HepG2 (cell line): ENCODE measurements around the gene THUMPD1. TPM values are rescaled to one million over a fixed set of nuclear protein-coding genes. Genes with fewer than 3 reads are reported as not detected.
A peak's percentile ranks its signal among the peaks of the same experiment; 100 is the strongest.

Source experiments
- CHCHD3 ChIP-seq: sonication (generic); formaldehyde crosslinking; IDR thresholded peaks from 2 replicates; pipeline ENCODE4 v1.8.0; 2022; ENCODE audit warnings: mild to moderate bottlenecking, missing genetic modification reagents, moderate library complexity
- HBP1 ChIP-seq: IDR thresholded peaks from 2 replicates; pipeline ENCODE4 v1.6.1; 2016; ENCODE audit warnings: low read depth, control low read depth
- NONO ChIP-seq, 2 experiments: fragments of 450-650 bp in 1 of 2; sonication (generic) in 1 of 2; formaldehyde crosslinking in 1 of 2; IDR thresholded peaks in 1 of 2; conservative IDR thresholded peaks in 1 of 2; 2 replicates each; pipeline versions ENCODE4 v1.6.1 to v1.8.0; 2017 to 2022; ENCODE audit warnings: mild to moderate bottlenecking in 1 of 2, missing genetic modification reagents in 1 of 2, moderate library complexity in 1 of 2
- RNF2 ChIP-seq: fragments of 450-650 bp; conservative IDR thresholded peaks from 2 replicates; pipeline ENCODE4 v1.6.1; 2016; ENCODE audit warnings: low read depth
- RXRA ChIP-seq: sonication (generic); formaldehyde crosslinking; IDR thresholded peaks from 2 replicates; pipeline ENCODE4 v1.5.1; 2020; ENCODE audit warnings: missing genetic modification reagents
- SAFB2 ChIP-seq: sonication (generic); formaldehyde crosslinking; IDR thresholded peaks from 2 replicates; pipeline ENCODE4 v1.5.1; 2020; ENCODE audit warnings: missing genetic modification reagents, low read depth, mild to moderate bottlenecking, borderline replicate concordance
- SNRNP70 ChIP-seq: fragments of 200-400 bp; formaldehyde crosslinking; IDR thresholded peaks from 2 replicates; pipeline ENCODE4 v1.6.1; 2017; ENCODE audit warnings: mild to moderate bottlenecking, low read depth, low read length, moderate library complexity
- TAF15 ChIP-seq: fragments of 200-400 bp; formaldehyde crosslinking; IDR thresholded peaks from one replicate; pipeline ENCODE4 v1.6.1; 2018; ENCODE audit warnings: mild to moderate bottlenecking, low read depth, low read length; ENCODE audit not compliant: poor library complexity, severe bottlenecking
- ZFYVE20 ChIP-seq: sonication (generic); formaldehyde crosslinking; IDR thresholded peaks from 2 replicates; pipeline ENCODE4 v1.8.0; 2023; ENCODE audit warnings: low read depth, mild to moderate bottlenecking, moderate library complexity, missing genetic modification reagents, borderline replicate concordance
- ZNF263 ChIP-seq: sonication (generic); formaldehyde crosslinking; IDR thresholded peaks from 2 replicates; pipeline ENCODE4 v1.4.0; 2020; ENCODE audit warnings: missing genetic modification reagents
- ZNF264 ChIP-seq: sonication (generic); formaldehyde crosslinking; IDR thresholded peaks from 2 replicates; pipeline ENCODE4 v1.4.0; 2020; ENCODE audit warnings: missing genetic modification reagents
- ZNF367 ChIP-seq: sonication (generic); formaldehyde crosslinking; IDR thresholded peaks from 2 replicates; pipeline ENCODE4 v1.4.0; 2020; ENCODE audit warnings: missing genetic modification reagents, borderline replicate concordance
- ZNF451 ChIP-seq: sonication (generic); formaldehyde crosslinking; IDR thresholded peaks from 2 replicates; pipeline ENCODE4 v1.5.0; 2020; ENCODE audit warnings: mild to moderate bottlenecking, missing genetic modification reagents
- ZNF7 ChIP-seq: IDR thresholded peaks from 2 replicates; pipeline ENCODE4 v1.6.1; 2016; ENCODE audit warnings: missing biosample characterization, missing genetic modification reagents
- ZNF710 ChIP-seq: sonication (generic); formaldehyde crosslinking; IDR thresholded peaks from 2 replicates; pipeline ENCODE4 v1.5.0; 2020; ENCODE audit warnings: mild to moderate bottlenecking, missing genetic modification reagents, borderline replicate concordance
- polyA plus RNA-seq, 8 experiments: library from polyadenylated mRNA; depleted of rRNA in 3 of 8; stranded (reverse) in 7 of 8; unstranded in 1 of 8; fragments of >200 nt; fragmentation: Illumina TruSeq in 4 of 8; extraction: Trizol in 4 of 8; gene quantifications; 2 replicates each; pipeline versions ENCODE4 v1.2.1 to v1.2.3, GENCODE V29; 2011 to 2016; ENCODE audit warnings: low read depth in 4 of 8, missing spikeins in 1 of 8, mixed read lengths in 1 of 8; ENCODE audit not compliant: insufficient read depth in 1 of 8
- total RNA-seq, 5 experiments: library from RNA; depleted of rRNA; stranded (reverse); fragments of >200 nt; fragmentation: Illumina TruSeq; extraction: Trizol; gene quantifications; 2 replicates each; pipeline ENCODE4 v1.2.3, GENCODE V29; 2016; ENCODE audit warnings: low read depth in 1 of 5
- TF ChIP-seq, protein P1 (sequence below): sonication (generic); formaldehyde crosslinking; IDR thresholded peaks from 2 replicates; pipeline ENCODE4 v1.8.1; 2023; ENCODE audit warnings: mild to moderate bottlenecking, missing genetic modification reagents
- TF ChIP-seq, protein P2 (sequence below): sonication (generic); formaldehyde crosslinking; IDR thresholded peaks from 2 replicates; pipeline ENCODE4 v1.8.0; 2022; ENCODE audit warnings: missing genetic modification reagents, mild to moderate bottlenecking, moderate library complexity, borderline replicate concordance
- TF ChIP-seq, protein P3 (sequence below): sonication (generic); formaldehyde crosslinking; IDR thresholded peaks from 2 replicates; pipeline ENCODE4 v1.4.0; 2020; ENCODE audit warnings: mild to moderate bottlenecking, missing genetic modification reagents

Gene THUMPD1
- total and polyA plus RNA-seq, 2 of the 13 experiments (the other 11 are each of a cell fraction or from before 2014, with no cell fraction given), result 22.7 to 69.1 TPM

- peak; percentile 95 for TF ChIP-seq ZNF264 (CRISPR knock-in tag)
- TF ChIP-seq ZNF367 (CRISPR knock-in tag), result peak; percentile 49; the same call in 1 of the 2 replicates
- TF ChIP-seq, protein P1, sequence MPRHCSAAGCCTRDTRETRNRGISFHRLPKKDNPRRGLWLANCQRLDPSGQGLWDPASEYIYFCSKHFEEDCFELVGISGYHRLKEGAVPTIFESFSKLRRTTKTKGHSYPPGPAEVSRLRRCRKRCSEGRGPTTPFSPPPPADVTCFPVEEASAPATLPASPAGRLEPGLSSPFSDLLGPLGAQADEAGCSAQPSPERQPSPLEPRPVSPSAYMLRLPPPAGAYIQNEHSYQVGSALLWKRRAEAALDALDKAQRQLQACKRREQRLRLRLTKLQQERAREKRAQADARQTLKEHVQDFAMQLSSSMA (CRISPR knock-in tag), result peak; percentile 91; the same call in 1 of the 2 replicates
- TF ChIP-seq ZFYVE20 (CRISPR knock-in tag), result peak; percentile 97
- TF ChIP-seq ZNF7, result no peak; the same call in 1 of the 2 replicates
- TF ChIP-seq ZNF451 (CRISPR knock-in tag), result peak; percentile 86
- TF ChIP-seq CHCHD3 (CRISPR knock-in tag), result 0 out of 2 replicates have a peak, but pooled peaks have one; percentile 85
- TF ChIP-seq ZNF710 (CRISPR knock-in tag), result peak; percentile 86
- TF ChIP-seq RNF2, result peak; percentile 79; the same call in 1 of the 2 replicates
- TF ChIP-seq NONO (IDR thresholded peaks at IDR 0.05), result no peak
- TF ChIP-seq NONO (CRISPR knock-in tag; conservative IDR thresholded peaks at IDR 0.05), result peak; percentile 94
- TF ChIP-seq, protein P2, sequence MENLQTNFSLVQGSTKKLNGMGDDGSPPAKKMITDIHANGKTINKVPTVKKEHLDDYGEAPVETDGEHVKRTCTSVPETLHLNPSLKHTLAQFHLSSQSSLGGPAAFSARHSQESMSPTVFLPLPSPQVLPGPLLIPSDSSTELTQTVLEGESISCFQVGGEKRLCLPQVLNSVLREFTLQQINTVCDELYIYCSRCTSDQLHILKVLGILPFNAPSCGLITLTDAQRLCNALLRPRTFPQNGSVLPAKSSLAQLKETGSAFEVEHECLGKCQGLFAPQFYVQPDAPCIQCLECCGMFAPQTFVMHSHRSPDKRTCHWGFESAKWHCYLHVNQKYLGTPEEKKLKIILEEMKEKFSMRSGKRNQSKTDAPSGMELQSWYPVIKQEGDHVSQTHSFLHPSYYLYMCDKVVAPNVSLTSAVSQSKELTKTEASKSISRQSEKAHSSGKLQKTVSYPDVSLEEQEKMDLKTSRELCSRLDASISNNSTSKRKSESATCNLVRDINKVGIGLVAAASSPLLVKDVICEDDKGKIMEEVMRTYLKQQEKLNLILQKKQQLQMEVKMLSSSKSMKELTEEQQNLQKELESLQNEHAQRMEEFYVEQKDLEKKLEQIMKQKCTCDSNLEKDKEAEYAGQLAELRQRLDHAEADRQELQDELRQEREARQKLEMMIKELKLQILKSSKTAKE (CRISPR knock-in tag), result no peak
- TF ChIP-seq SNRNP70, result no peak
- TF ChIP-seq, protein P3, sequence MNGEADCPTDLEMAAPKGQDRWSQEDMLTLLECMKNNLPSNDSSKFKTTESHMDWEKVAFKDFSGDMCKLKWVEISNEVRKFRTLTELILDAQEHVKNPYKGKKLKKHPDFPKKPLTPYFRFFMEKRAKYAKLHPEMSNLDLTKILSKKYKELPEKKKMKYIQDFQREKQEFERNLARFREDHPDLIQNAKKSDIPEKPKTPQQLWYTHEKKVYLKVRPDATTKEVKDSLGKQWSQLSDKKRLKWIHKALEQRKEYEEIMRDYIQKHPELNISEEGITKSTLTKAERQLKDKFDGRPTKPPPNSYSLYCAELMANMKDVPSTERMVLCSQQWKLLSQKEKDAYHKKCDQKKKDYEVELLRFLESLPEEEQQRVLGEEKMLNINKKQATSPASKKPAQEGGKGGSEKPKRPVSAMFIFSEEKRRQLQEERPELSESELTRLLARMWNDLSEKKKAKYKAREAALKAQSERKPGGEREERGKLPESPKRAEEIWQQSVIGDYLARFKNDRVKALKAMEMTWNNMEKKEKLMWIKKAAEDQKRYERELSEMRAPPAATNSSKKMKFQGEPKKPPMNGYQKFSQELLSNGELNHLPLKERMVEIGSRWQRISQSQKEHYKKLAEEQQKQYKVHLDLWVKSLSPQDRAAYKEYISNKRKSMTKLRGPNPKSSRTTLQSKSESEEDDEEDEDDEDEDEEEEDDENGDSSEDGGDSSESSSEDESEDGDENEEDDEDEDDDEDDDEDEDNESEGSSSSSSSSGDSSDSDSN (CRISPR knock-in tag), result peak; percentile 62; the same call in 1 of the 2 replicates
- peak; percentile 98 for TF ChIP-seq HBP1 (CRISPR knock-in tag)
- peak; percentile 97 for TF ChIP-seq SAFB2 (CRISPR knock-in tag)
- peak; percentile 92 for TF ChIP-seq TAF15
- TF ChIP-seq ZNF263 (CRISPR knock-in tag), result peak; percentile 87
- TF ChIP-seq RXRA (CRISPR knock-in tag), result peak; percentile 92
Observed at GRCh38 chr16:20741554-20742285, at the start of gene THUMPD1 (continued).
